ENCODE data around the gene GARIN5A. TPM values are rescaled to one million over a fixed set of nuclear protein-coding genes. Genes with fewer than 3 reads are reported as not detected.

Gene GARIN5A
- polyA plus RNA-seq, 3 donors: 0.41 TPM; not detected in 2

GRCh38 chr19:50468818-50469217 lies 7.8 kb downstream of the GARIN5A start:
- intact Hi-C loops (cut with micrococcal nuclease): no loop called here
- no peak for DNase-seq
- Histone ChIP-seq H3K36me3 (replicated peaks in 1 of 2; ENCODE audit: control insufficient read depth in 1 of 2, insufficient read depth in 2 of 2, low read length in 2 of 2) (no peaks in the 10 kb centered on the region), H4K20me1 (ENCODE audit: insufficient read depth, low read length) (no peaks in the 10 kb centered on the region), H3K4me3 (replicated peaks in 1 of 3; ENCODE audit: low read depth in 2 of 3, low read length in 3 of 3) (no peak overlapping the region), H3K79me2 (ENCODE audit: insufficient read depth, low read length) (no peaks in the 10 kb centered on the region), H3K4me2 (replicated peaks; ENCODE audit: extremely low read depth, low read length, poor library complexity, severe bottlenecking) (no peak overlapping the region), H2AFZ (ENCODE audit: insufficient read depth, low read depth, low read length, poor library complexity, severe bottlenecking) (no peak overlapping the region), H3K4me1 (ENCODE audit: control insufficient read depth in 1 of 2, insufficient read depth in 2 of 2, low read length in 2 of 2) (no peaks in the 10 kb centered on the region), H3K27me3 (ENCODE audit: control insufficient read depth in 2 of 2, insufficient read depth in 2 of 2, low read length in 2 of 2) (no peaks in the 10 kb centered on the region), H3K9ac (ENCODE audit: insufficient read depth, low read length, poor library complexity, severe bottlenecking) (no peak overlapping the region), H3K9me3 (replicated peaks in 1 of 2; ENCODE audit: control insufficient read depth in 1 of 2, insufficient read depth in 1 of 2, low read length in 2 of 2) (no peaks in the 10 kb centered on the region), H3K27ac (ENCODE audit: low read depth in 1 of 2, low read length in 2 of 2) (no peak overlapping the region)
- Mint-ChIP-seq H3K9me3 (peaks cover 0 to 2% (median 0%) of the 10 kb centered on the region in 7 donors), H3K27me3 (ENCODE audit: low read depth in 3 of 3) (peaks cover 4 to 8% (median 6%) of the 10 kb centered on the region in 3 donors), H3K36me3 (no peaks in the 10 kb centered on the region), H3K4me3 (peak overlapping the region in 1 of 2 donors; percentile 17), H3K4me1 (no peaks in the 10 kb centered on the region), H3K27ac (peak overlapping the region in 1 of 7 donors; percentile 39)
- WGBS (ENCODE audit: insufficient coverage): 87% methylated on average over 6 of the region's 6 CpGs
- no peak for TF ChIP-seq CTCF (IDR thresholded peaks at IDR 0.05)

- no peaks in the 10 kb centered on the region for H4K20me1 ChIP-seq (ENCODE audit: insufficient read depth, low read length)
- H3K4me3 Mint-ChIP-seq: no peak overlapping the region
- DNase-seq: no peak
Measured at GRCh38 chr19:50467566-50467965, 9.1 kb downstream of the GARIN5A start.

More at GRCh38 chr19:50467566-50467965, 9.1 kb downstream of the GARIN5A start:
- intact Hi-C loops (cut with micrococcal nuclease): no loop called here
- no peaks in the 10 kb centered on the region for H3K9me3 ChIP-seq (replicated peaks in 1 of 2; ENCODE audit: control insufficient read depth in 1 of 2, insufficient read depth in 1 of 2, low read length in 2 of 2)
- H3K4me2 ChIP-seq (replicated peaks; ENCODE audit: extremely low read depth, low read length, poor library complexity, severe bottlenecking): no peak overlapping the region
- H3K27me3 Mint-ChIP-seq (ENCODE audit: low read depth in 3 of 3): peaks cover 6 to 8% (median 7%) of the 10 kb centered on the region in 3 donors
- no peak overlapping the region for H3K27ac ChIP-seq (ENCODE audit: low read depth in 1 of 2, low read length in 2 of 2)
- 81% methylated on average over 14 of the region's 18 CpGs for WGBS (ENCODE audit: insufficient coverage)
- TF ChIP-seq CTCF (IDR thresholded peaks at IDR 0.05): no peak
- H3K36me3 Mint-ChIP-seq: no peaks in the 10 kb centered on the region
- no peaks in the 10 kb centered on the region for H3K4me1 Mint-ChIP-seq
- no peak overlapping the region for H3K9ac ChIP-seq (ENCODE audit: insufficient read depth, low read length, poor library complexity, severe bottlenecking)
- no peaks in the 10 kb centered on the region for H3K36me3 ChIP-seq (replicated peaks in 1 of 2; ENCODE audit: control insufficient read depth in 1 of 2, insufficient read depth in 2 of 2, low read length in 2 of 2)
- no peak overlapping the region for H3K4me3 ChIP-seq (replicated peaks in 1 of 3; ENCODE audit: low read depth in 2 of 3, low read length in 3 of 3)
- H3K9me3 Mint-ChIP-seq: peaks cover 0 to 2% (median 0%) of the 10 kb centered on the region in 7 donors
- H2AFZ ChIP-seq (ENCODE audit: insufficient read depth, low read depth, low read length, poor library complexity, severe bottlenecking): no peak overlapping the region
- no peaks in the 10 kb centered on the region for H3K4me1 ChIP-seq (ENCODE audit: control insufficient read depth in 1 of 2, insufficient read depth in 2 of 2, low read length in 2 of 2)
- no peaks in the 10 kb centered on the region for H3K79me2 ChIP-seq (ENCODE audit: insufficient read depth, low read length)
- H3K27me3 ChIP-seq (ENCODE audit: control insufficient read depth in 2 of 2, insufficient read depth in 2 of 2, low read length in 2 of 2): no peaks in the 10 kb centered on the region
- H3K27ac Mint-ChIP-seq: no peak overlapping the region

All from CD14-positive monocyte (primary cell).